HepG2 (cell line): ENCODE results near the gene MAPK8IP3.

Experiments
- CEBPB ChIP-seq: IDR thresholded peaks from 2 replicates; pipeline ENCODE4 v1.6.1; 2011; ENCODE audit warnings: low read depth, low read length, improper control_type of control experiment, borderline replicate concordance
- CTCF ChIP-seq: sonication (generic); formaldehyde crosslinking; IDR thresholded peaks from 2 replicates; pipeline ENCODE4 v1.5.0; 2020; ENCODE audit warnings: mild to moderate bottlenecking, missing genetic modification reagents, moderate library complexity
- GPN1 ChIP-seq: sonication (generic); formaldehyde crosslinking; IDR thresholded peaks from 2 replicates; pipeline ENCODE4 v1.5.1; 2020; ENCODE audit warnings: missing genetic modification reagents, borderline replicate concordance
- PAXIP1 ChIP-seq: sonication (generic); formaldehyde crosslinking; conservative IDR thresholded peaks from 2 replicates; pipeline ENCODE4 v1.4.0; 2020; ENCODE audit warnings: mild to moderate bottlenecking, missing genetic modification reagents, moderate library complexity
- SIN3A ChIP-seq: IDR thresholded peaks from 2 replicates; pipeline ENCODE4 v1.6.1; 2011; ENCODE audit warnings: low read depth, mild to moderate bottlenecking, control low read depth, low read length, borderline replicate concordance
- ZFP36 ChIP-seq: fragments of 150-350 bp; IDR thresholded peaks from 2 replicates; pipeline ENCODE4 v1.6.1; 2018; ENCODE audit warnings: borderline replicate concordance, low read length, low read depth; ENCODE audit not compliant: partially characterized antibody
- ZNF17 ChIP-seq: sonication (generic); formaldehyde crosslinking; IDR thresholded peaks from 2 replicates; pipeline ENCODE4 v1.5.0; 2020; ENCODE audit warnings: mild to moderate bottlenecking, missing genetic modification reagents

- no peak for TF ChIP-seq CTCF (CRISPR knock-in tag)
- no peak for TF ChIP-seq ZFP36
- TF ChIP-seq PAXIP1 (CRISPR knock-in tag): no peak
- TF ChIP-seq ZNF17 (CRISPR knock-in tag): no peak
- TF ChIP-seq GPN1 (CRISPR knock-in tag): no peak
- TF ChIP-seq SIN3A: no peak
- no peak for TF ChIP-seq CEBPB
These were observed 85.4 kb downstream of the MAPK8IP3 start for GRCh38 chr16:1791256-1791942.
